ENCODE data around the gene FCGR2B. TPM values are rescaled to one million over a fixed set of nuclear protein-coding genes. Genes with fewer than 3 reads are reported as not detected.

The FCGR2B gene
- total RNA-seq, 1 experiment from 2014 or later = not detected

GRCh38 chr1:161726473-161727255 lies 63.7 kb downstream of the FCGR2B start:
- no peaks in the 10 kb centered on the region for H3K9me2 ChIP-seq (ENCODE audit: insufficient read depth)
- ChIA-PET CTCF (interaction anchor here (0.6 to 1.2 kb wide), 4 partner anchors 9 to 44 kb away, joined by 3 read pairs; no protein-coding TSS in a partner anchor), RAD21 (ENCODE audit: low non-redundant PET in 1 of 2, low total read pairs in 2 of 2, uncharacterized antibody in 2 of 2, unreplicated experiment in 2 of 2) (interaction anchor here (0.5 to 0.9 kb wide), 2 partner anchors 15 to 114 kb away, joined by 3 to 4 read pairs; no protein-coding TSS in a partner anchor), POLR2A (interaction anchor here (0.7 to 2.1 kb wide), 4 partner anchors 10 to 24 kb away, joined by 3 to 7 read pairs (median 5); partner anchors contain the start of gene DUSP12)
- H3K27ac ChIP-seq (ENCODE audit: low read depth, low read length) = peak overlapping the region; percentile 87
- peak overlapping the region; percentile 48 for H2AFZ ChIP-seq (ENCODE audit: low read depth, low read length, poor library complexity, severe bottlenecking)
- H3K79me2 ChIP-seq (ENCODE audit: insufficient read depth, low read length) = no peaks in the 10 kb centered on the region; the same call in 1 of the 2 replicates
- no peaks in the 10 kb centered on the region for H4K20me1 ChIP-seq (ENCODE audit: insufficient read depth)
- H3K4me1 ChIP-seq (ENCODE audit: control insufficient read depth in 1 of 2, insufficient read depth in 2 of 2, low read length in 2 of 2) = peaks cover 26 to 90% of the 10 kb centered on the region in 2 experiments
- H3K27me3 ChIP-seq (ENCODE audit: insufficient read depth, low read length) = no peaks in the 10 kb centered on the region
- ATAC-seq (peak; percentile 80), DNase-seq (ENCODE audit: low read depth, low spot score) (peak; percentile 56)
- peak overlapping the region; percentile 95 for H3K4me2 ChIP-seq (ENCODE audit: low read length)
- BruUV-seq (replicated peaks) = no TSS peak
- H3K36me3 ChIP-seq (ENCODE audit: control insufficient read depth in 1 of 2, insufficient read depth in 2 of 2, low read length in 2 of 2) = no peaks in the 10 kb centered on the region
- peak overlapping the region; percentile 66 to 75 for H3K4me3 ChIP-seq (replicated peaks in 1 of 2; ENCODE audit: low read depth in 1 of 2, low read length in 2 of 2)
- H3K9ac ChIP-seq (ENCODE audit: low read length) = peak overlapping the region; percentile 84
- intact Hi-C loops (cut with micrococcal nuclease) = no loop called here
- TF ChIP-seq POLR2AphosphoS5 (IDR thresholded peaks at IDR 0.05; ENCODE audit: low read depth, low read length) (peak; percentile 89), TCF7L2 (IDR thresholded peaks at IDR 0.05; ENCODE audit: borderline replicate concordance, extremely low read depth, insufficient read depth, insufficient read length) (peak; percentile 3), POLR2A (IDR thresholded peaks at IDR 0.05; ENCODE audit: borderline replicate concordance, extremely low read depth, insufficient read depth, insufficient read length) (peak; percentile 83), ZNF274 (IDR thresholded peaks at IDR 0.05; ENCODE audit: low read depth, low read length) (no peak), YY1 (IDR thresholded peaks at IDR 0.05; ENCODE audit: extremely low read depth, insufficient replicate concordance, low read depth, low read length) (peak; percentile 11), CTCF (IDR thresholded peaks at IDR 0.05 in 2 of 3, conservative IDR thresholded peaks at IDR 0.05 in 1 of 3; ENCODE audit: borderline replicate concordance in 1 of 3, insufficient read depth in 1 of 3, low read depth in 2 of 3, low read length in 2 of 3) (no peak), MAX (IDR thresholded peaks at IDR 0.05) (peak; percentile 70), ZFX (IDR thresholded peaks at IDR 0.05) (0 out of 2 replicates have a peak, but pooled peaks have one; percentile 36)
- H3K9me3 ChIP-seq (ENCODE audit: control insufficient read depth in 1 of 2, insufficient read depth in 1 of 2, low read depth in 1 of 2, low read length in 2 of 2) = no peaks in the 10 kb centered on the region
